Measurements from ENCODE around the gene SLC22A1. TPM values are rescaled to one million over a fixed set of nuclear protein-coding genes. Genes with fewer than 3 reads are reported as not detected.

SLC22A1 gene
- total and polyA plus RNA-seq, 4 donors, result 0.79 to 1,107 (median 439) TPM

DNA sequence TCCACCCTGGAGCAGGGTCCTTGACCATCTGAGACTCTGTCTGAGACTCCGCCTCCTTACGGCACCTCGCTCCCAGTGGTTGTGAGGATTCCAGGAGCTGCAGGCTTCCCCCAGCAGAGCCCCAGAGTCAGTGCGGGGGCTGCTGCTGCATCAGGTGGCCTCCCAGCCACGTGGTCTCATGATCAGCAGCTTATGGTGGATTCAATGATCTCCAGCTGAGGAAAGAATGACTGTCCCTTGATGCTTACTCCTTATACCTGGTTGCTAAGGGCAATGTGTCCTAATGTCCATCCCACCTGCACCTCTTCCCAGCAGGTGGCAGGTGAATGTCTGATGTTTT is 40.0 kb downstream of the SLC22A1 start:
- Histone ChIP-seq H3K27ac (ENCODE audit: low read depth in 1 of 2, low read length in 2 of 2) (peak overlapping the region; percentile 80 to 94), H3K36me3 (ENCODE audit: control insufficient read depth in 4 of 4, insufficient read depth in 3 of 4, low read depth in 1 of 4, low read length in 3 of 4) (peaks cover 0 to 19% (median 15%) of the 10 kb centered on the region in 4 donors), H3K9ac (ENCODE audit: low read depth in 1 of 2, low read length in 2 of 2) (no peak overlapping the region), H3K4me3 (ENCODE audit: low read depth in 1 of 3, low read length in 3 of 3) (no peak overlapping the region), H3K27me3 (ENCODE audit: control insufficient read depth in 4 of 4, insufficient read depth in 4 of 4, low read length in 3 of 4) (no peaks in the 10 kb centered on the region), H3K4me1 (ENCODE audit: control insufficient read depth in 4 of 4, insufficient read depth in 4 of 4, low read length in 3 of 4) (peaks cover 0 to 33% (median 12%) of the 10 kb centered on the region in 4 donors), H3K9me3 (ENCODE audit: control insufficient read depth in 4 of 4, low read length in 3 of 4) (no peaks in the 10 kb centered on the region)
- DNase-seq (ENCODE audit: low spot score), result no peak
- 88% methylated on average over 5 of the region's 5 CpGs for whole genome bisulfite sequencing
- TF ChIP-seq, protein P1, sequence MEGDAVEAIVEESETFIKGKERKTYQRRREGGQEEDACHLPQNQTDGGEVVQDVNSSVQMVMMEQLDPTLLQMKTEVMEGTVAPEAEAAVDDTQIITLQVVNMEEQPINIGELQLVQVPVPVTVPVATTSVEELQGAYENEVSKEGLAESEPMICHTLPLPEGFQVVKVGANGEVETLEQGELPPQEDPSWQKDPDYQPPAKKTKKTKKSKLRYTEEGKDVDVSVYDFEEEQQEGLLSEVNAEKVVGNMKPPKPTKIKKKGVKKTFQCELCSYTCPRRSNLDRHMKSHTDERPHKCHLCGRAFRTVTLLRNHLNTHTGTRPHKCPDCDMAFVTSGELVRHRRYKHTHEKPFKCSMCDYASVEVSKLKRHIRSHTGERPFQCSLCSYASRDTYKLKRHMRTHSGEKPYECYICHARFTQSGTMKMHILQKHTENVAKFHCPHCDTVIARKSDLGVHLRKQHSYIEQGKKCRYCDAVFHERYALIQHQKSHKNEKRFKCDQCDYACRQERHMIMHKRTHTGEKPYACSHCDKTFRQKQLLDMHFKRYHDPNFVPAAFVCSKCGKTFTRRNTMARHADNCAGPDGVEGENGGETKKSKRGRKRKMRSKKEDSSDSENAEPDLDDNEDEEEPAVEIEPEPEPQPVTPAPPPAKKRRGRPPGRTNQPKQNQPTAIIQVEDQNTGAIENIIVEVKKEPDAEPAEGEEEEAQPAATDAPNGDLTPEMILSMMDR (IDR thresholded peaks at IDR 0.05; ENCODE audit: low read depth, low read length, missing input control), result no peak
- TF ChIP-seq EGR1 (IDR thresholded peaks at IDR 0.05; ENCODE audit: low read depth in 2 of 2) (no peak), RXRA (IDR thresholded peaks at IDR 0.05) (no peak), FOXA2 (IDR thresholded peaks at IDR 0.05) (no peak), TAF1 (conservative IDR thresholded peaks at IDR 0.05) (no peak), JUND (IDR thresholded peaks at IDR 0.05) (no peak), HNF4A (conservative IDR thresholded peaks at IDR 0.05) (no peak), SP1 (IDR thresholded peaks at IDR 0.05) (no peak)
- TF ChIP-seq, protein P2, sequence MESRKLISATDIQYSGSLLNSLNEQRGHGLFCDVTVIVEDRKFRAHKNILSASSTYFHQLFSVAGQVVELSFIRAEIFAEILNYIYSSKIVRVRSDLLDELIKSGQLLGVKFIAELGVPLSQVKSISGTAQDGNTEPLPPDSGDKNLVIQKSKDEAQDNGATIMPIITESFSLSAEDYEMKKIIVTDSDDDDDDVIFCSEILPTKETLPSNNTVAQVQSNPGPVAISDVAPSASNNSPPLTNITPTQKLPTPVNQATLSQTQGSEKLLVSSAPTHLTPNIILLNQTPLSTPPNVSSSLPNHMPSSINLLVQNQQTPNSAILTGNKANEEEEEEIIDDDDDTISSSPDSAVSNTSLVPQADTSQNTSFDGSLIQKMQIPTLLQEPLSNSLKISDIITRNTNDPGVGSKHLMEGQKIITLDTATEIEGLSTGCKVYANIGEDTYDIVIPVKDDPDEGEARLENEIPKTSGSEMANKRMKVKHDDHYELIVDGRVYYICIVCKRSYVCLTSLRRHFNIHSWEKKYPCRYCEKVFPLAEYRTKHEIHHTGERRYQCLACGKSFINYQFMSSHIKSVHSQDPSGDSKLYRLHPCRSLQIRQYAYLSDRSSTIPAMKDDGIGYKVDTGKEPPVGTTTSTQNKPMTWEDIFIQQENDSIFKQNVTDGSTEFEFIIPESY (IDR thresholded peaks at IDR 0.05), result no peak
- TF ChIP-seq, protein P3, sequence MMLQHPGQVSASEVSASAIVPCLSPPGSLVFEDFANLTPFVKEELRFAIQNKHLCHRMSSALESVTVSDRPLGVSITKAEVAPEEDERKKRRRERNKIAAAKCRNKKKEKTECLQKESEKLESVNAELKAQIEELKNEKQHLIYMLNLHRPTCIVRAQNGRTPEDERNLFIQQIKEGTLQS (IDR thresholded peaks at IDR 0.05), result no peak
- TF ChIP-seq, protein P4, sequence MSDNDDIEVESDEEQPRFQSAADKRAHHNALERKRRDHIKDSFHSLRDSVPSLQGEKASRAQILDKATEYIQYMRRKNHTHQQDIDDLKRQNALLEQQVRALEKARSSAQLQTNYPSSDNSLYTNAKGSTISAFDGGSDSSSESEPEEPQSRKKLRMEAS (IDR thresholded peaks at IDR 0.05), result no peak

DNA sequence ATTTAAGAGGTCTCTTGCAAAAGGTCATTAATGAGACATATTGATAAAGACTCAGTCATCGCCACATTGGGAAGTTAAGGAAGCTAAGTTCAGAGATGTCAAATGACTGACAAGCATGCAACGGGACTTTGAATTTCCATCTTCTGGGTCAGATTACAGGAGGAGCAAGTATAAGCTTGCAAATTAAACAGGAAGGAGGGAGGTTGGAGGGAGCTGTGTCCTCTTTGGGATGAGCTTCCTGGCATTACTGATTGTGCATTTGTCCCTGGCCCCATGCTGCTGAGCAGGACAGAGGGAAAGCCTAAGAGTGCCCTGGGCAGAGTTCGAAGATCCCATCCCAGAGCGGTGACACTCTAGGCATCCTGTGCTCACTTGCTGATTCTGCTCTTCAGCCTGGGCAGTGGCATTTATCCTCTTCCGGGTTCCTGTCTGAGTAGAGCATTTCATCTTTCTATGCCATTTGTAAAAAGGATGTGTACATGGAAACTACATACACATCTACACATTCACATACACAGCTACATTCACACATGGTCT is 40.5 kb downstream of the SLC22A1 start:
- Histone ChIP-seq H3K9ac (ENCODE audit: low read depth in 1 of 2, low read length in 2 of 2) (no peak overlapping the region), H3K4me3 (ENCODE audit: low read depth in 1 of 3, low read length in 3 of 3) (no peak overlapping the region), H3K36me3 (ENCODE audit: control insufficient read depth in 4 of 4, insufficient read depth in 3 of 4, low read depth in 1 of 4, low read length in 3 of 4) (peaks cover 0 to 15% (median 11%) of the 10 kb centered on the region in 4 donors), H3K4me1 (ENCODE audit: control insufficient read depth in 4 of 4, insufficient read depth in 4 of 4, low read length in 3 of 4) (peaks cover 0 to 33% (median 12%) of the 10 kb centered on the region in 4 donors), H3K27ac (ENCODE audit: low read depth in 1 of 2, low read length in 2 of 2) (peak overlapping the region; percentile 80 to 94), H3K9me3 (ENCODE audit: control insufficient read depth in 4 of 4, low read length in 3 of 4) (no peaks in the 10 kb centered on the region), H3K27me3 (ENCODE audit: control insufficient read depth in 4 of 4, insufficient read depth in 4 of 4, low read length in 3 of 4) (no peaks in the 10 kb centered on the region)
- TF ChIP-seq, protein P2 (IDR thresholded peaks at IDR 0.05), result no peak
- no peak for TF ChIP-seq NR2F2 (IDR thresholded peaks at IDR 0.05)
- TF ChIP-seq HNF4A (conservative IDR thresholded peaks at IDR 0.05), result peak; percentile 33 to 69
- no peak for TF ChIP-seq EGR1 (IDR thresholded peaks at IDR 0.05; ENCODE audit: low read depth in 2 of 2)
- TF ChIP-seq SP1 (IDR thresholded peaks at IDR 0.05), result no peak
- peak in 1 of 2 donors; percentile 52 for TF ChIP-seq RXRA (IDR thresholded peaks at IDR 0.05)
- TF ChIP-seq, protein P4 (IDR thresholded peaks at IDR 0.05), result no peak
- peak in 1 of 2 donors; percentile 5 for TF ChIP-seq RAD21 (IDR thresholded peaks at IDR 0.05)
- TF ChIP-seq, protein P5, sequence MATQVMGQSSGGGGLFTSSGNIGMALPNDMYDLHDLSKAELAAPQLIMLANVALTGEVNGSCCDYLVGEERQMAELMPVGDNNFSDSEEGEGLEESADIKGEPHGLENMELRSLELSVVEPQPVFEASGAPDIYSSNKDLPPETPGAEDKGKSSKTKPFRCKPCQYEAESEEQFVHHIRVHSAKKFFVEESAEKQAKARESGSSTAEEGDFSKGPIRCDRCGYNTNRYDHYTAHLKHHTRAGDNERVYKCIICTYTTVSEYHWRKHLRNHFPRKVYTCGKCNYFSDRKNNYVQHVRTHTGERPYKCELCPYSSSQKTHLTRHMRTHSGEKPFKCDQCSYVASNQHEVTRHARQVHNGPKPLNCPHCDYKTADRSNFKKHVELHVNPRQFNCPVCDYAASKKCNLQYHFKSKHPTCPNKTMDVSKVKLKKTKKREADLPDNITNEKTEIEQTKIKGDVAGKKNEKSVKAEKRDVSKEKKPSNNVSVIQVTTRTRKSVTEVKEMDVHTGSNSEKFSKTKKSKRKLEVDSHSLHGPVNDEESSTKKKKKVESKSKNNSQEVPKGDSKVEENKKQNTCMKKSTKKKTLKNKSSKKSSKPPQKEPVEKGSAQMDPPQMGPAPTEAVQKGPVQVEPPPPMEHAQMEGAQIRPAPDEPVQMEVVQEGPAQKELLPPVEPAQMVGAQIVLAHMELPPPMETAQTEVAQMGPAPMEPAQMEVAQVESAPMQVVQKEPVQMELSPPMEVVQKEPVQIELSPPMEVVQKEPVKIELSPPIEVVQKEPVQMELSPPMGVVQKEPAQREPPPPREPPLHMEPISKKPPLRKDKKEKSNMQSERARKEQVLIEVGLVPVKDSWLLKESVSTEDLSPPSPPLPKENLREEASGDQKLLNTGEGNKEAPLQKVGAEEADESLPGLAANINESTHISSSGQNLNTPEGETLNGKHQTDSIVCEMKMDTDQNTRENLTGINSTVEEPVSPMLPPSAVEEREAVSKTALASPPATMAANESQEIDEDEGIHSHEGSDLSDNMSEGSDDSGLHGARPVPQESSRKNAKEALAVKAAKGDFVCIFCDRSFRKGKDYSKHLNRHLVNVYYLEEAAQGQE (IDR thresholded peaks at IDR 0.05), result peak; percentile 33
- 38% methylated on average over 5 of the region's 5 CpGs for WGBS
- DNase-seq (ENCODE audit: low spot score), result no peak
